ENCODE data around the gene CRYGB. TPM values are rescaled to one million over a fixed set of nuclear protein-coding genes. Genes with fewer than 3 reads are reported as not detected.

The CRYGB gene
- total RNA-seq, 2 donors from 2014 or later = not detected

DNA sequence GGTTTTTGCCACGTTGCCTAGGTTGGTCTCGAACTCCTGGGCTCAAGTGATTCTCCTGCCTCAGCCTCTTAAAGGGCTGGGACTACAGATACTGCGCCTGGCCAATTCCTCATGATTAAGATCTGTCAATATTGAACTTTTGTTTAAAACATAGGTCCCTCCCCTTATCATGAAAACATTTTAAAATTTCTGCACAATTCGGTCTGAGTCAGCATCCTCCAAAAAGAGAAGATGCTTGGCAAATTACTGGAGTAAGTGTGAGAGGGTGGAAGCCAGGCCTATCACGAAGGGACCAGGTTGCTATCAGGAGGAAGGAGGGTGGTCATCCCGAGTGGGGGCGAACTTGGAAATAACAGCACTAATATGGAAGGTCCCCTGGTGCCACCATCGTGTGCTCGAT is 28.2 kb upstream of the CRYGB start:
- H3K36me3 Mint-ChIP-seq (ENCODE audit: low read depth) = no peaks in the 10 kb centered on the region
- peaks cover 22% of the 10 kb centered on the region for H3K27me3 Mint-ChIP-seq
- H3K4me1 Mint-ChIP-seq = no peaks in the 10 kb centered on the region
- H3K4me3 Mint-ChIP-seq = no peak overlapping the region
- ATAC-seq (replicated peaks) = no peak
- no peaks in the 10 kb centered on the region for H3K9me3 Mint-ChIP-seq
- no peak overlapping the region for H3K27ac Mint-ChIP-seq

GRCh38 chr2:208172125-208172524 is 26.2 kb upstream of the CRYGB start:
- no peak for ATAC-seq (replicated peaks)
- H3K36me3 Mint-ChIP-seq (ENCODE audit: low read depth) = no peaks in the 10 kb centered on the region
- H3K27ac Mint-ChIP-seq = no peak overlapping the region
- no peaks in the 10 kb centered on the region for H3K4me1 Mint-ChIP-seq
- no peak overlapping the region for H3K4me3 Mint-ChIP-seq
- peaks cover 26% of the 10 kb centered on the region for H3K27me3 Mint-ChIP-seq
- H3K9me3 Mint-ChIP-seq = no peaks in the 10 kb centered on the region

DNA sequence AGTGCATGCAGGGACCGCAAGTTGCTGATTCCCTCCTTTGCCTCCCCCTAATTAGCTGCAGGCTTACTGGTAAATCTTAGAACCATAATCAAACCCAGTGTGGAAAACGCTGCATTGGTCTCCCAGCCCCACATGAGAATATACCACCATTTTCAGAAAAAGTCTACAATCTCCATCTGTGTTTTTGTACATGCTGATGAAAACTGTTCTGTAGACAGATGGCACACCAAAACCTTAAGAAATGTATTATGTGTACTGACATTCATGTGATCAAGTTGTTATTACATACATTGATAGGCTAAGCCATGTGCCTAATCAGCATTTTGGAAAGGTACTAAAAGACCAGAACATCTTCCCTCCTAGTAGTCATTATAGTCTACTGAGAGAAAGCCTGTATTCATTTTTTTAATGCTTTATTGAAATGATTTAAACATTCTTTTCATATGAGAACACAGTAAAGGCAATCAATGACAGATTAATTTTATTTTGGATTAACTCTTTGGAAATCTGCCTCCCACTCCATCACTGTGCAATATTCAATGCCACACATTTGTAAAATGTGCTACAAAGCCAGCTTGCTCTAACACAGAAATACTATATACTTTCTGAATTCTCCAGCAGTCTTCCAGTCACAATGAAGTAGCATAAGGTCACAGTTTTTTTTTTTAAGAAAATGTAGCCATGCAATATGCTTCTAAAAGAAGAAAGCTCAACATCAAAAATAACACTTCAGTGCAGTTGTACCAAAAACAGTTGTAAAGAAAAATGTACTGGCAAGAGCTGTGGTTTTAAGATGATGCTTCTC is 19.2 kb upstream of the CRYGB start:
- H3K4me3 Mint-ChIP-seq = no peak overlapping the region
- no peaks in the 10 kb centered on the region for H3K36me3 Mint-ChIP-seq (ENCODE audit: low read depth)
- peaks cover 20% of the 10 kb centered on the region for H3K27me3 Mint-ChIP-seq
- no peaks in the 10 kb centered on the region for H3K4me1 Mint-ChIP-seq
- H3K27ac Mint-ChIP-seq = no peak overlapping the region
- H3K9me3 Mint-ChIP-seq = no peaks in the 10 kb centered on the region
- ATAC-seq (replicated peaks) = no peak

GRCh38 chr2:208163489-208163888 is 17.5 kb upstream of the CRYGB start, which contains the start of gene CRYGA:
CRYGA (minus strand) TSS chr2:208163589; CDS start chr2:208163556, 33 bp downstream.
- Mint-ChIP-seq H3K36me3 (ENCODE audit: low read depth) (no peaks in the 10 kb centered on the region), H3K9me3 (no peaks in the 10 kb centered on the region), H3K4me1 (no peaks in the 10 kb centered on the region), H3K27ac (no peak within 1 kb of the TSS), H3K27me3 (peaks cover 13% of the 10 kb centered on the region), H3K4me3 (no peak within 1 kb of the TSS)
- ATAC-seq (replicated peaks) = no peak

- Mint-ChIP-seq H3K36me3 (ENCODE audit: low read depth) (no peaks in the 10 kb centered on the region), H3K9me3 (no peaks in the 10 kb centered on the region), H3K27ac (no peak overlapping the region), H3K27me3 (peaks cover 4% of the 10 kb centered on the region), H3K4me1 (no peaks in the 10 kb centered on the region), H3K4me3 (no peak overlapping the region)
- no peak for ATAC-seq (replicated peaks)
Observed at GRCh38 chr2:208156439-208156838, 10.5 kb upstream of the CRYGB start.

- Mint-ChIP-seq H3K4me1 (no peaks in the 10 kb centered on the region), H3K9me3 (peaks cover 4% of the 10 kb centered on the region), H3K36me3 (ENCODE audit: low read depth) (no peaks in the 10 kb centered on the region), H3K4me3 (no peak overlapping the region), H3K27me3 (no peaks in the 10 kb centered on the region), H3K27ac (no peak overlapping the region)
- no peak for ATAC-seq (replicated peaks)
Observed at GRCh38 chr2:208153156-208153555, 7.2 kb upstream of the CRYGB start.

- H3K27me3 Mint-ChIP-seq = peaks cover 4% of the 10 kb centered on the region
- no peaks in the 10 kb centered on the region for H3K4me1 Mint-ChIP-seq
- peaks cover 4% of the 10 kb centered on the region for H3K9me3 Mint-ChIP-seq
- H3K36me3 Mint-ChIP-seq (ENCODE audit: low read depth) = no peaks in the 10 kb centered on the region
- H3K4me3 Mint-ChIP-seq = no peak overlapping the region
- no peak overlapping the region for H3K27ac Mint-ChIP-seq
- ATAC-seq (replicated peaks) = no peak
Observed at GRCh38 chr2:208150956-208151355, 5.0 kb upstream of the CRYGB start.

DNA sequence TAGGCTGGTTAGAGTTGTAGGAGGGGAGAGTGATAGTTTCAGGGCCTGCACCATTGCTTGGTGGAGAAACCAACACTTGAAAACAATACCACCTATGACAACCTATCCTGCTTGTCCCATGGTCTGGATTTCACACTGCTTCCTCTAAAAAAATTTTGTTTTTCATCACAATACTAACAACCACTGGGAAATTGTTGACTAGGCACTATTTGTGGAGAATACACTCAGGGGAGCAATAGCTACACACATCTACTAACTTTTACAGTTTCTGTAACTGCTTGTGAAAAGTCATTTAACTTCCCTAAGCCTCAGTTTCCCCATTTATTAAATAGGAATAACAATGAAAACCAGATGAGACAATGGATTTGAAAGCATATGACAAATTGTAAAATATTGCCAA is 4.1 kb upstream of the CRYGB start:
- Mint-ChIP-seq H3K27ac (no peak overlapping the region), H3K9me3 (peaks cover 4% of the 10 kb centered on the region), H3K4me3 (no peak overlapping the region), H3K36me3 (ENCODE audit: low read depth) (no peaks in the 10 kb centered on the region), H3K4me1 (no peaks in the 10 kb centered on the region), H3K27me3 (peaks cover 4% of the 10 kb centered on the region)
- ATAC-seq (replicated peaks) = no peak

- Mint-ChIP-seq H3K27ac (no peak overlapping the region), H3K36me3 (ENCODE audit: low read depth) (no peaks in the 10 kb centered on the region), H3K9me3 (peaks cover 4% of the 10 kb centered on the region), H3K4me3 (no peak overlapping the region), H3K4me1 (no peaks in the 10 kb centered on the region), H3K27me3 (peaks cover 4% of the 10 kb centered on the region)
- ATAC-seq (replicated peaks) = no peak
Observed at GRCh38 chr2:208148803-208149202, 2.8 kb upstream of the CRYGB start.

DNA sequence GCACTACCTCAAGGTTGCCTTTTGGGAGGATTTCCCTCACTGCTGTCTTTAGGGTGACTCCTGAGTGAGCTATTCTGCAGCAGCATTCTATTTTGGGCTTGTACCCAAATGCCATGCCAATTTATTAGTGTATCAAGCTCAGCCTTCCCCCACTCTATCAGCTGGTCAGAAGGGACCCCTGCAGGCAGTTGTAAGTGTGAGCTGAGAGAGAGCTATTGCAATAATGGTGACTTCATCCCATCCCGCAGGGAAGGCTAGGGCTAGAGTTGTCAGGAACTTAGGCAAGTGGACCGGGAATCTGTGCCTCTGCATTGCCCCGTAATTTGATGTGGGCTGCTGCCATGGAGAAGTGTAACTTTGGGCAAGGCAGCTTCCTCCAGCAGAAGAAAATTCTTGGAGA is 1.8 kb upstream of the CRYGB start:
- no peaks in the 10 kb centered on the region for H3K36me3 Mint-ChIP-seq (ENCODE audit: low read depth)
- no peak for ATAC-seq (replicated peaks)
- peaks cover 4% of the 10 kb centered on the region for H3K27me3 Mint-ChIP-seq
- H3K27ac Mint-ChIP-seq = no peak overlapping the region
- H3K4me1 Mint-ChIP-seq = no peaks in the 10 kb centered on the region
- no peak overlapping the region for H3K4me3 Mint-ChIP-seq
- peaks cover 4% of the 10 kb centered on the region for H3K9me3 Mint-ChIP-seq

DNA sequence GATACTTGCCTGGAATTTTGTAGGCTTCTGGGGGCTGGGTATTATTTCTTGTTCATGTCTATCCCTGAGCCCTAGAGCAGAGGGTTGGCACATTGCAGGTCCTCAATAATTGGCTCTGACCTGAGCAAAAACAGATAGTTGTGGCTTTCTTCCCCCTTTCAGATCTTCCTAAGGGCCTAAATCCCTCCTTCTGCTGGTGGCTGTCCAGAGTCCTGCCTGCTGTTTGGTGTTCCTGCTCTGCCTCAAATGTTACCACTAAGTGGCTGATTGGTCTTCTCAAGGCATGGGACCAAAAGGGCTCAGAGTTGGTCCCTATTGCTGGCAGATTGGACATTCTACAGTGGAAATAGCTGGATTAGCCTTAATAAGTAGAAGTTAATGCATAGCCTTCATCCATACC is 1.1 kb upstream of the CRYGB start:
- H3K36me3 Mint-ChIP-seq (ENCODE audit: low read depth) = no peaks in the 10 kb centered on the region
- no peak for ATAC-seq (replicated peaks)
- peaks cover 4% of the 10 kb centered on the region for H3K27me3 Mint-ChIP-seq
- no peak overlapping the region for H3K27ac Mint-ChIP-seq
- H3K4me1 Mint-ChIP-seq = no peaks in the 10 kb centered on the region
- H3K4me3 Mint-ChIP-seq = no peak overlapping the region
- H3K9me3 Mint-ChIP-seq = peaks cover 4% of the 10 kb centered on the region

- Mint-ChIP-seq H3K4me3 (no peak overlapping the region), H3K4me1 (no peaks in the 10 kb centered on the region), H3K27me3 (peaks cover 4% of the 10 kb centered on the region), H3K27ac (no peak overlapping the region), H3K36me3 (ENCODE audit: low read depth) (no peaks in the 10 kb centered on the region), H3K9me3 (no peaks in the 10 kb centered on the region)
- no peak for ATAC-seq (replicated peaks)
Observed at GRCh38 chr2:208142925-208143799, 2.8 kb downstream of the CRYGB start.

GRCh38 chr2:208142240-208142924 is 3.6 kb downstream of the CRYGB start:
- H3K4me3 Mint-ChIP-seq = no peak overlapping the region
- no peaks in the 10 kb centered on the region for H3K36me3 Mint-ChIP-seq (ENCODE audit: low read depth)
- peaks cover 3% of the 10 kb centered on the region for H3K9me3 Mint-ChIP-seq
- no peak overlapping the region for H3K27ac Mint-ChIP-seq
- no peak for ATAC-seq (replicated peaks)
- no peaks in the 10 kb centered on the region for H3K4me1 Mint-ChIP-seq
- H3K27me3 Mint-ChIP-seq = peaks cover 4% of the 10 kb centered on the region

DNA sequence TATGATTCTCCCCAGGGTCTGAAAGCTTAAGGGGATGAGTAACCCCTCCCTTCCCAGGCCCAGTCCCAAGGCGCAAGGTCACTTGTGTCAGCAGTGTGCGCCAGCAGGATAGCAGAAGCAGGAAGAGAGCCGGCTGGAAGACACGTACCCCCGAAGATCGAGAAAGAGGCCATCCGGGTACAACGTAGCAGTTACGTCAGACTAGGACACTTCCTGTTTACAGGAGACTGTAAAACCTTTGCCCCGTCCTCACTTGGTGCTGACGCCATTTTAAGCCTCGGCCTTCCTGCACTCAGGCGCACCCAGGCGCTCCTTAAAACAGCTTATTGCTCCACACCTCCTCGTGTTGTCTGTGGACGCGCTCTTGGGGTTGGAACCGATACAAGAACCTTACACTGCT is 6.5 kb downstream of the CRYGB start:
- Mint-ChIP-seq H3K4me3 (no peak overlapping the region), H3K9me3 (peaks cover 3% of the 10 kb centered on the region)

More for the DNA sequence above, 6.5 kb downstream of the CRYGB start:
- Mint-ChIP-seq H3K36me3 (ENCODE audit: low read depth) (no peaks in the 10 kb centered on the region), H3K27ac (no peak overlapping the region), H3K4me1 (no peaks in the 10 kb centered on the region), H3K27me3 (no peaks in the 10 kb centered on the region)
- ATAC-seq (replicated peaks) = no peak
